Astrocyte of the cerebellum (primary cell): Measurements from ENCODE around the gene THADA.
"Not testable (repeated sequence)": the region's sequence is repeated elsewhere in the genome, so short reads cannot be mapped to it uniquely, and the experiment has no call there.

Experiments used
- DNase-seq: peaks from one replicate; pipeline ENCODE4 v3.0.0-alpha.2; 2011; ENCODE audit warnings: low read depth
- H3K4me3 ChIP-seq: 2 replicates; pipeline ENCODE4 v1.5.1; 2011; ENCODE audit warnings: mild to moderate bottlenecking, low read depth, low read length, moderate library complexity
- CTCF ChIP-seq: IDR thresholded peaks from 2 replicates; pipeline ENCODE4 v1.5.1; 2012; ENCODE audit warnings: low read length, low read depth, moderate library complexity, mild to moderate bottlenecking; ENCODE audit errors: missing control alignments
- in situ Hi-C: cut with HindIII; loops from 2 replicates; pipeline ENCODE4 v1.10.0; 2017; ENCODE audit warnings: low sequenced_read_pairs

Gene THADA, protein sequence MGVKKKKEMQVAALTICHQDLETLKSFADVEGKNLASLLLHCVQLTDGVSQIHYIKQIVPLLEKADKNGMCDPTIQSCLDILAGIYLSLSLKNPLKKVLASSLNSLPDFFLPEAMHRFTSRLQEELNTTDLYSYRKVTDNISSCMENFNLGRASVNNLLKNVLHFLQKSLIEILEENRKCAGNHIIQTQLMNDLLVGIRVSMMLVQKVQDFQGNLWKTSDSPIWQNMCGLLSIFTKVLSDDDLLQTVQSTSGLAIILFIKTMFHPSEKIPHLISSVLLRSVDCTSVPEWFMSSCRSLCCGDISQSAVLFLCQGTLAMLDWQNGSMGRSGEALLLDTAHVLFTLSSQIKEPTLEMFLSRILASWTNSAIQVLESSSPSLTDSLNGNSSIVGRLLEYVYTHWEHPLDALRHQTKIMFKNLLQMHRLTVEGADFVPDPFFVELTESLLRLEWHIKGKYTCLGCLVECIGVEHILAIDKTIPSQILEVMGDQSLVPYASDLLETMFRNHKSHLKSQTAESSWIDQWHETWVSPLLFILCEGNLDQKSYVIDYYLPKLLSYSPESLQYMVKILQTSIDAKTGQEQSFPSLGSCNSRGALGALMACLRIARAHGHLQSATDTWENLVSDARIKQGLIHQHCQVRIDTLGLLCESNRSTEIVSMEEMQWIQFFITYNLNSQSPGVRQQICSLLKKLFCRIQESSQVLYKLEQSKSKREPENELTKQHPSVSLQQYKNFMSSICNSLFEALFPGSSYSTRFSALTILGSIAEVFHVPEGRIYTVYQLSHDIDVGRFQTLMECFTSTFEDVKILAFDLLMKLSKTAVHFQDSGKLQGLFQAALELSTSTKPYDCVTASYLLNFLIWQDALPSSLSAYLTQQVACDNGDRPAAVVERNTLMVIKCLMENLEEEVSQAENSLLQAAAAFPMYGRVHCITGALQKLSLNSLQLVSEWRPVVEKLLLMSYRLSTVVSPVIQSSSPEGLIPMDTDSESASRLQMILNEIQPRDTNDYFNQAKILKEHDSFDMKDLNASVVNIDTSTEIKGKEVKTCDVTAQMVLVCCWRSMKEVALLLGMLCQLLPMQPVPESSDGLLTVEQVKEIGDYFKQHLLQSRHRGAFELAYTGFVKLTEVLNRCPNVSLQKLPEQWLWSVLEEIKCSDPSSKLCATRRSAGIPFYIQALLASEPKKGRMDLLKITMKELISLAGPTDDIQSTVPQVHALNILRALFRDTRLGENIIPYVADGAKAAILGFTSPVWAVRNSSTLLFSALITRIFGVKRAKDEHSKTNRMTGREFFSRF (N-terminal part only)

GRCh38 chr2:43595603-43596412, at the start of gene THADA:
TSS of gene THADA (minus strand) at chr2:43596038. CDS start at chr2:43592392, 3,646 bp downstream.
- peak; percentile 98 for DNase-seq
- peak within 1 kb of the TSS; percentile 48 for H3K4me3 ChIP-seq
- in situ Hi-C loops = no loop called here
- TF ChIP-seq CTCF = no peak

DNA sequence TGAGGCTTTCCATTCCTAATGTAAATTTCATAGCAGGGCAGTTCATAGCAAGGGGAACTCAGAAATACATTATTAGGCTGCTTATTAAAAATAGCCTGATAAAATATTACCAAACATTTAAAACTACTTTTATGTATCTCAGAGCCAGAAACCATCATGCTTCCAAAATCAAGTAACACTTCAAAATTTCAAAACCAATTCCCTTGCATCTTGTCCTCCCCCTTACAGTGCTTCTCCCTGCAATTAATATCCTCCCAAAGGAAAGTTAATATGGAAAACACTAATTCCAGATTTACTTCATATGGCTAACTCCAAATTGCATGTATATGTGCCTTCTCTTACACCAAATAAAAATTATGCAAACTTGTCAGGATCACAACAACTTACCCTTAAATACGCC, 47.8 kb upstream of the THADA start:
- in situ Hi-C loops = no loop called here

GRCh38 chr2:43642363-43642762, 46.5 kb upstream of the THADA start:
- no peak for DNase-seq
- in situ Hi-C loops = no loop called here
- no peak for TF ChIP-seq CTCF
- H3K4me3 ChIP-seq = no peak overlapping the region

More for the DNA sequence above, 47.8 kb upstream of the THADA start:
- no peak overlapping the region for H3K4me3 ChIP-seq
- TF ChIP-seq CTCF = no peak
- DNase-seq = no peak

GRCh38 chr2:43637030-43637803, 41.4 kb upstream of the THADA start, which contains the start of gene PLEKHH2:
TSS of gene PLEKHH2 (plus strand) at chr2:43637260. CDS start at chr2:43644674, 7,414 bp downstream.
- peak; percentile 70 for DNase-seq
- H3K4me3 ChIP-seq = peak within 1 kb of the TSS; percentile 81
- in situ Hi-C loops = no loop called here
- TF ChIP-seq CTCF = no peak

- H3K4me3 ChIP-seq = peak overlapping the region; percentile 81
- in situ Hi-C loops = no loop called here
- no peak for DNase-seq
- TF ChIP-seq CTCF = no peak
Observed at GRCh38 chr2:43636621-43637020, 40.8 kb upstream of the THADA start.

DNA sequence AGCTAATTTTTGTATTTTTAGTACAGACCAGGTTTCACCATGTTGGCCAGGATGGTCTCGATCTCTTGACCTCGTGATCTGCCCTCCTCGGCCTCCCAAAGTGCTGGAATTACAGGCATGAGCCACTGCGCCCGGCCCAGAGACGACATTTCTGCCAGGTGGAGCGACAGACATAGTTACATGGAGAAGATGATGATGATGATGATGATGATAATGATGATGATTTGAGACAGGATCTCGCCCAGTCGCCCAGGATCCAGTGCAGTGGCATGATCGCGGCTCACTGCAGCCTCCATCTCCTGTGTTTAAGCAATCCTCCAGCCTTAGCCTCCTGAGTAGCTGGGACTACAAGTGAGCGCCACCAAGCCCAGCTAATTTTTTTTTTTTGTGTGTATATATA, 40.3 kb upstream of the THADA start:
- in situ Hi-C loops, H3K4me3 ChIP-seq, DNase-seq: not testable (repeated sequence)
